GM21390 (cell line): ENCODE data around the gene CNGA3.

Source experiments
- ATAC-seq: cut with Tn5 transposase; IDR thresholded peaks from one replicate; pipeline ENCODE4 v1.9.1; 2021; ENCODE audit not compliant: unreplicated experiment

The CNGA3 gene

DNA sequence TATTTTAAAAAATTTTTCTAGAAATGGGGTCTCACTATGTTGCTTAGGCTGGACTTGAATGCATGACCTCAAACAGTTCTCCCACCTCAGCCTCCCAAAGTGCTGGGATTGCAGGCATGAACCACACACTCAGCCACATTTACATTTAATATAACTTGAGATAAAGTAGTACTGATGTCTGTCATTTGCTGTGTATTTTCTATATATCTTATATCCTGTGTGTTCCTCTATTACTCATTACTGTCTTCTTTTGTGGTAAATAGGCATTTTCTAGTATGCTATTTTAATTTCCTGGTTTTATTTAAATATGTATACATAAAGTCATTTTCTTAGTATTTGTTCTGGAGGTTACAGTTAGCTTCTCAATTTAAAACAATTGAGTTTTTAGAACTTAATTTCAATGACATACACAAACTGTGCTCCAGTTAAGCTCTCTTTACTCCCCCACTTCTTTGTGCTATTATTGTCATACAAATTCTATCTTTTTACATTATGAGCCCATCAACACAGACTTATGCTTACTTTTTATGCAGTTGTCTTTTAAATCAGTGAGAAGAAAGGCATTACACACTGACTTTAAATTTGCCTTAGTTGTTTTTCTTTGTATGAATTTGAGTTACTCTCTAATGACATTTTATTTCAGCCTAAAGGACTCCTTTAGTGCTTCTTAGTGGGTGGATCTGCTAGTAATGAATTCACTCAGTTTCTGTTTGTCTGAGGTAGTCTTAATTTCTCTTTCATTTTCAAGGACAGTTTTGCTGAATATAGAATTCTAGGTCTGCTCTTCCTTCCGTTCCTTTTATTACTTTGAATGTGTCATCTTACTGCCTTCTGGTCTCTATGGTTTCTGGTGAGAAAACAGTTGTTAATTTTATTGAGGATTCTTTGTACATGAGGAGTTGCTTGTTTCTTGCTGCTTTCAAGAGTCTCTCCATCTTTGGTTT is 92.2 kb downstream of the CNGA3 start:
- ATAC-seq: peak; percentile 96

DNA sequence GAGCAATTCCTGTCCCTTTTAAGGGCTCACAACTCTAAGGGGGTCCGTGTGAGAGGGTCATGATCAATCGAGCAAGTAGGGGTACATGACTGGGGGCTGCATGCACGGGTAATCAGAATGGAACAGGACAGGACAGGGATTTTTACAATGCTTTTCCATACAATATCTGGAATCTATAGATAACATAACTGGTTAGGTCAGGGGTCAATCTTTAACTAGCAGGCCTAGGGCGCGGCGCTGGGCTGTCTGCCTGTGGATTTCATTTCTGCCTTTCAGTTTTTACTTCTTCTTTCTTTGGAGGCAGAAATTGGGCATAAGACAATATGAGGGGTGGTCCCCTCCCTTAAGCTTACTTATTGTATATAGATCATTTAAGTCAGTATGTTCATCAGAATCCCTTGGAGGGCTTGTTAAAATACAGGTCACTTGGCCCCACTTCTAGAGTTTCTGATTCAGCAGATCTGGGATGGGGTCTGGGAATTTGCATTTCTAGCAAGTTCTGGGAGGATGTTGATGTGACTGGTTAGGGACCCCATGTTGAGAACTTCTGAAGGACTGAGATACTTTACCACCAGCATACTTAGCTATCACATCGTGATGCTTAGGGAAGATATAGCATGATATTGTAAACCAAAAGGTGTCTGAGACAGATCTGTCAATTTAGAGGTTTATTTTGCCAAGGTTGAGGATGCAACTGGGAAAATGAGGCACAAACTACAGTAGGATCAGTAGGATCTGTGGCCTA is 95.6 kb downstream of the CNGA3 start:
- ATAC-seq: no peak

DNA sequence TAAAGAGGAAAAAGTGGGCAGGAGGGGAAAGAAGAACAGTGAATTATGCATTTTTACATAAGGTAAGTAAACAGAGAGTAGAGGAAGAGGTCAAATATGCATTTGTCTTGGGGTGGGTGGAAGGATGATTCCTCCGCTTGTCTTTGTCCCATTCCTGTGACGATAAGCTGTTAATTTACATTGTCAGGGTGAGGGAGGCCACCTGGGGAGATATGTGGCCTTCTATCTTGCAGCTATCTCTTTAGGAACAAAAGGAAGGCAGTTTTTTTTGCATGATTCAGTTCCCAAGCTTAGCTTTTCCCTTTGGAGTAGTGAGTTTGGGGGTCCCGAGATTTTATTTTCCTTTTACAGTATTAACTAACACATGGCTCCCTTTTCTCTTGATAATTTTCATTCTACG is 96.2 kb downstream of the CNGA3 start:
- no peak for ATAC-seq

DNA sequence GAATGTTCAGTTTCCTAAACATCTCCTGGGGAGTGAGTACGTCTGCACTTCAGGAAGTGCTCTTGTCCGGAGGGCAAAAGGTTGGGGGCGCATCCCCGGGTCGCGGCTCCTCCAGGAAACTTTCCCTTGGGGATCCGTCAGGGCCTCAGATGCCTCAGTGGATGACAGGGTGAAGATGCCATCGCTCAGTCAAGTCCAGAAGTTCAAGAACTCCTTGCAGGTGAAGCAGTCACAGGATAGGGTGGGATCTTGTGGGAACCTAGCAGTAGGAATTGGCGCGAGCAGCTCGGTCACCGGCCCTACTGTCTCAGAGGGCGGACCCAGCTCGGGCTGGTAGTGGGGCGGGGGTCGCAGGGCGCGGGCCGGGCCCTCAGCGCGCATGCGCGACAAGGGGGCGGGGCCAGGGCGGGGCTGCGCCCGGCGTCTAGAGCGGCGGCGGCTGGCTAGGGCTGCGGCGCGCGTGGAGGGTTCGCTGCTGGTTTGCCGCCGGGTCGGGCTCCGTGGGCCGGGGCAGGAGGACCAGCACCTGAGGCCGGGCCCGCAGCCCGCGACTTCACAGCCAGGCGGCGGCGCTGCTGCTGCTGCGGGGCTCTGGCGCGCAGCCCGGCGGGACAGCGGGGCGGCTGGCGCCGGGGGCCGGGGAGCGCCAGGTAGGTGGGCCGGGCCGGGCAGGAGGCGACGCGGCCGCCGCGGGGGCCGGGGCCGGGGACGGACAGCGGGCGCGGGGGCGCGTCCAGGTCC is 98.3 kb downstream of the CNGA3 start, which contains the start of gene INPP4A:
INPP4A (plus strand) TSS at position 423 of the 741 bp plus-strand sequence. CDS start 75,191 bp downstream, outside the sequence.
- ATAC-seq: peak; percentile 75

DNA sequence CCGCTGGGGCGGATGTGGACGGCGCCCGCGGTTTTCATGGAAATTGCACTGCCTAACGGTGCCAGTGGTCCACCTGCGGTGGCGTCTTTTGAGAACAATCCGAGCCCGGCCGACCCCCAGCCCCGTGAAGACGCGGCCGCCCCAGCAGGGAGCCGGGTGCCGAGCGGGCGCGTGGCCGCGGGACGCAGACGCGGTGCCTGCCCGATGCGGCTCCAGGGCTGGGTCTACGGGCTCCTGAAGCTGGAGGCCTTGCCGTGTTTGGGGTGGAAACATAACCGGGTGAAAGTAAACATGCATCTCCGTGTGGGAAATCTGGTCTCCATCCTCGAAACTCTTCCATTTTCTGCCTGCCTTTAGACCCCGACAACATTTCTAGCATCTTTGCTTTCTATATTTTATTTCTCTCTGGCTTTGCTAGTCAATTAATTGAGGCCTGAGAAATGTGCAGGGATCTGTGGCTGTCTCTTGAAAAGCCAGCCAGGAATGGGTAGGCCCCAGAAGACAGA is 99.0 kb downstream of the CNGA3 start:
- ATAC-seq: peak; percentile 41

DNA sequence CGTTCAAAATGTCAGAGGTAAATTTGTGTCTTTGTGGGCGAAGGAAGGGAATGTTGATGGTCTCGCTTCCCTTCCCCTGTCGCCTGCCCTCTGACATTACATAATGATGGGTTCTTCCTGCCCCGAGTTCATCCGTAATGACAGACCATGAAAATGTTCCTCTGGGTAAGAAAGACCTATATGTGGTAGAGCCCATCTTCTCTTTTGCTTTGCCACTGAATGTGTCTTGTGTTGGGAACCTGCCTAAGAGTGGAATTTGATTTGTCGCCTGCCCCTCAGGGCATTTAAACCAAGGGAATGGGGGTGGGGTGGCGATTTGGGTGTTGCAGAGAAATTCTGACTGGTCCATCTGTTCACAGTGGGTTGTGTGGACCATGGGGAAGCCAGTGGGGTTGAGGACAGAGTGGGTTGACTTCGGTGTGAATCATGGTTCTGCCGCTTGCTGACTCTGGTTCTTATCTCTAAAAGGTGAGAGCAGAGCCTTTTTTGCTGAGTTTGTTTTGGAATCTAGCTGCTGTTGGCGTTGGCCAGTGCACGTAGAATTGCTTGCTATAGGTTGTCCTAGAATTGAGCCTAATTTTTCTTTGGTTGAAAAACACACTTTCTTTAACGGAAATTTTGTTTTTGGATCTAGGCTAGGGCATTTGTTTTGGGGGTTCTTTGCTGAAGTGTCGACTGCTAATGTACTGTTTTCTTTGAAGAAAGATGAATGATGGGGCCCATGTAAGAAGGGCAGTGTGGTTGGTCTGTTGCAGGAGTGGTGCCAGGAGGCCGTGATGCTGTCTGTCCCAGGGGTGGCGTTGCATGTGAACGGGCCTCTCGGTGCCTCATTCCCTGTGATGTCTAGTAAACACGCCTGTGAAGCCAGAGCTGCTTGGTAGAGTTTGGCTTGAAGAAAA is 99.7 kb downstream of the CNGA3 start:
- ATAC-seq: no peak

DNA sequence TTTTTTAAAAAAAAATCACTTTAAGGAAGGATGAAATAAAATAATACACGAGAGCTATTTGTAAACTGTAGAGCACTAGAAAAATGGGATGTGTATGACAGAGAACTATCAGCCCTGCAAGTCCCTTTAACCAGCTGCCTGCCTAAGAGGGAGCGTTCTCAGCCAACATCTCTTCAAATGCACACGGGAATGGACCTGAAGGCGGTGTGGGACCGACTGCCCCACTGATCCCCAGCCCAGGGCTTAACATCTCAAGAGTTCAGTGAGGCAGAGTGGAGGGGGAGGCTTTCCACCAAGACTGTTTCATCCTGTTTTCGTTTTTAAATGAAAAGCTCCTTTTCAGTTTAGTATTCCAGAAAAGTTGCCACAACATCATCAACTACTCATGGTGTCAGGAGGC is 100.6 kb downstream of the CNGA3 start:
- no peak for ATAC-seq
